Esophagus squamous epithelium (tissue), 5 donors: ENCODE measurements around the gene LPIN1. TPM values are rescaled to one million over a fixed set of nuclear protein-coding genes. Genes with fewer than 3 reads are reported as not detected.

Experiments used
- DNase-seq: peaks from one replicate; lab custom pipeline; 2025; lab: John Stamatoyannopoulos, UW
- H3K27ac ChIP-seq, 4 donors: fragments of 200-600 bp; sonication (generic); one replicate each; pipeline ENCODE4 v1.5.1; 2016 to 2019; ENCODE audit warnings: mild to moderate bottlenecking in 1 of 4
- H3K27me3 ChIP-seq, 4 donors: fragments of 200-600 bp; sonication (generic); 1 replicate in 3 of 4; 2 replicates in 1 of 4; pipeline versions ENCODE4 v1.5.1 to v1.6.0; 2017 to 2021; ENCODE audit warnings: antibody characterized with exemption in 1 of 4
- H3K36me3 ChIP-seq, 3 donors: fragments of 200-600 bp; sonication (generic); one replicate each; pipeline ENCODE4 v1.5.1; 2016 to 2019
- H3K4me1 ChIP-seq, 3 donors: fragments of 200-600 bp; sonication (generic); one replicate each; pipeline ENCODE4 v1.5.1; 2017 to 2019
- H3K4me3 ChIP-seq, 4 donors: fragments of 200-600 bp; sonication (generic); 1 replicate in 3 of 4; 2 replicates in 1 of 4; pipeline ENCODE4 v1.5.1; 2016 to 2019; ENCODE audit warnings: mild to moderate bottlenecking in 2 of 4, moderate library complexity in 1 of 4
- H3K9me3 ChIP-seq, 3 donors: fragments of 200-600 bp; sonication (generic); one replicate each; pipeline ENCODE4 v1.5.1; 2016 to 2019
- POLR2A ChIP-seq, 4 donors: fragments of 450-650 bp; IDR thresholded peaks; one replicate each; pipeline ENCODE4 v1.6.1; 2017; ENCODE audit warnings: antibody characterized with exemption in 4 of 4, mild to moderate bottlenecking in 4 of 4, moderate library complexity in 3 of 4
- WGBS, 2 donors: methylation state at CpG; one replicate each; pipeline ENCODE4 v1.1.5; 2018; 5-methylcytosine and 5-hydroxymethylcytosine counted together
- intact Hi-C: fragments of 100-400 bp; cut with DNase I; formaldehyde crosslinking; loops from one replicate; pipeline ENCODE4 v1.15.0; 2022
- total RNA-seq, 4 donors: library from RNA; depleted of rRNA; stranded (reverse); fragments of >200 nt; gene quantifications; one replicate each; pipeline ENCODE4 v1.1.0, GENCODE V29; 2016
- TF ChIP-seq, protein P1 (sequence below), 6 experiments: fragments of 450-650 bp in 4 of 6; fragments of 200-600 bp in 2 of 6; sonication (generic) in 2 of 6; IDR thresholded peaks; one replicate each; pipeline ENCODE4 v1.5.1; 2016 to 2019; ENCODE audit warnings: antibody characterized with exemption in 6 of 6, mild to moderate bottlenecking in 4 of 6, moderate library complexity in 4 of 6
- donor health status: DM: yes; HTN: yes; CAD: no.

The LPIN1 gene
- total RNA-seq, 4 donors from 2014 or later = 16.9 to 80.9 (median 39.7) TPM

DNA sequence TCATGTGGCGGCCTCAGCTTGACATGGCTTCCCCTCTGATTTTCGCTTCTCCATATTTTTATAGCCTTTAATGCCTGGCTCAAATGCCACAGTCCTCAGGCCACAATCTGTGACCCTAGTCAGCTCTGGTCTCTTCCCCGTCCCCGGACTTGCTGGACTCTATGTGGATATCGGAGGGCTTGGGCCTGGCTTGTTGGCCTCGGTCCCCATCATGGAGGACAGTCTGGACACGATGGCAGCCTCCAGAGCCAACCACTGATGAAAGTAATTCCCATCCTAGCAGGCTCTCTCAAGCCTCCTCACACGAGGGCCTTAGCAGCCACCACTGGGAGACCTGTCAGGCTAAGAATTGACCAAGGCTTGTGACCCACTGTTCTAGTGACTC lies 61.6 kb downstream of the LPIN1 start:
- peaks cover 0 to 89% (median 35%) of the 10 kb centered on the region in 3 donors for H3K36me3 ChIP-seq
- WGBS, 2 donors = 91 to 98% methylated on average over 8 of the region's 8 CpGs
- no peaks in the 10 kb centered on the region for H3K4me1 ChIP-seq
- H3K9me3 ChIP-seq = no peaks in the 10 kb centered on the region
- TF ChIP-seq, protein P1, sequence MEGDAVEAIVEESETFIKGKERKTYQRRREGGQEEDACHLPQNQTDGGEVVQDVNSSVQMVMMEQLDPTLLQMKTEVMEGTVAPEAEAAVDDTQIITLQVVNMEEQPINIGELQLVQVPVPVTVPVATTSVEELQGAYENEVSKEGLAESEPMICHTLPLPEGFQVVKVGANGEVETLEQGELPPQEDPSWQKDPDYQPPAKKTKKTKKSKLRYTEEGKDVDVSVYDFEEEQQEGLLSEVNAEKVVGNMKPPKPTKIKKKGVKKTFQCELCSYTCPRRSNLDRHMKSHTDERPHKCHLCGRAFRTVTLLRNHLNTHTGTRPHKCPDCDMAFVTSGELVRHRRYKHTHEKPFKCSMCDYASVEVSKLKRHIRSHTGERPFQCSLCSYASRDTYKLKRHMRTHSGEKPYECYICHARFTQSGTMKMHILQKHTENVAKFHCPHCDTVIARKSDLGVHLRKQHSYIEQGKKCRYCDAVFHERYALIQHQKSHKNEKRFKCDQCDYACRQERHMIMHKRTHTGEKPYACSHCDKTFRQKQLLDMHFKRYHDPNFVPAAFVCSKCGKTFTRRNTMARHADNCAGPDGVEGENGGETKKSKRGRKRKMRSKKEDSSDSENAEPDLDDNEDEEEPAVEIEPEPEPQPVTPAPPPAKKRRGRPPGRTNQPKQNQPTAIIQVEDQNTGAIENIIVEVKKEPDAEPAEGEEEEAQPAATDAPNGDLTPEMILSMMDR (IDR thresholded peaks at IDR 0.05) = no peak
- no peak for TF ChIP-seq POLR2A (IDR thresholded peaks at IDR 0.05)
- H3K4me3 ChIP-seq = no peak overlapping the region
- H3K27me3 ChIP-seq = no peaks in the 10 kb centered on the region
- no peak overlapping the region for H3K27ac ChIP-seq
- no peak for DNase-seq
- intact Hi-C loops = no loop called here

DNA sequence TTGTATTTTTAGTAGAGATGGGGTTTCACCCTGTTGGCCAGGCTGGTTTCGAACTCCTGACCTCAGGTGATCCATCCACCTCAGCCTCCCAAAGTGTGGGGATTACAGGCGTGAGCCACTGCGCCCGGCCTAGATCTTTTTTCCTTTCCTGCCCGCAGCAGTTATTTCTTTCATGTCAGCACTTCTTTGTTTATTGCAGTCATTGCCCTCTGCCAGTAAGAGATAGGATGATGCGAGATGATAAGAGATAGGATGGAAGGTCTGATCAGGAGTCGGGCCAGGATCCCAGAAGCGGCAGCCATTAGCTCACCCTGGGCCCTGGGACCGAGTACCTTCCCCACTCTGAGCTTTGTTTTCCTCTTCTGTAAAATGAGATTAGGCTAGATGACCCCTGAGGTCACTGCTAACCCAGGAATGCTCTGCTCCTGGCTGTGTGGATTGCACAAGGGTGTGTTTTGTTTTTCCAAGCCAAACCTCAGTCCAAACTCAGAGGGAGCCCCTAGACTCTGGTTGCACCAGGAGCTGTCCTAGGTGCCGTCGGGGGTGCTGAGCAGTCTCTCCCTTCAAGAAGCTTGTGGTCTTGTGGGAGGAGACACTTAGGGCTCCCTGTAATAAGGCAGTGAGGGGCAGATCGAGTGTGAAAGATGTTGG lies 63.3 kb downstream of the LPIN1 start:
- TF ChIP-seq, protein P1 (IDR thresholded peaks at IDR 0.05) = no peak
- no peak for TF ChIP-seq POLR2A (IDR thresholded peaks at IDR 0.05)
- 90 to 94% methylated on average over 10 to 12 of the region's 12 CpGs for WGBS, 2 donors
- peaks cover 0 to 81% (median 21%) of the 10 kb centered on the region in 3 donors for H3K36me3 ChIP-seq

DNA sequence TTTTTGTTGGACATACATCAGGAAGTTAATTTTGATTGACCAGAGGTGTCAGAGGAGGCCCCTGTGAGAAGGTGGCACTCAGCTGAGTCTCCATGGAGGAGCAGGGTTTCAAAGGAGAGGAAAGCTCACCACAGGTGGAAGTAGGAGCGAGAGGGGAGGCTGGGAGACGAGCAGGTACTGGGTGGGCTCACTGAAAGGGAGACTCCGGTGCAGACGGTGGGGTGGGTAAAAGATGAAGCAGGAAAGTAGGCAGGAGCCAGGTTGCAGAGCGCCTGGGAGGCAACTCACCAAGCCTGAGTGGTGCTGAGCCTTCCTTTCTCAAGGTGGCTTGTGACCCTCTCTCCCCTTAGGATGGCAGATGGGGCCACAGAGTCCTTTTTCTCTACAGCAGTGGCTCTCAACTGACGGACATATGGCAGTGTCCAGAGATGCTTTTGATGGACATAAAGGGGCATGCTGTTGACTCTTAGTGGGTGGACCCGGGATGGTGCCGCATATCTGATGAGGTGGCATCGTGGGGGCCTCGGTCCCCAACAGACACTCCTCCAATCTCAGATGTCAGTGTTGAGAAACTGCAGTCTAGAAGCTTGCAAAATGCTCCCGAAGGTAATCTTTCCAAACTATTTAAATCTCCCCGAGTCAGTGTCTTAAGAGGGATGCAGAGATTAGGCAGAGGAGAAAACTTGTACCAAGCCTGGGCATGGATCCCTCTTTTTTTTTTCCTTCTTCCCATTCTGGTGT lies 64.0 kb downstream of the LPIN1 start:
- Histone ChIP-seq H3K4me3 (no peak overlapping the region), H3K36me3 (peaks cover 0 to 81% (median 18%) of the 10 kb centered on the region in 3 donors), H3K27ac (no peak overlapping the region), H3K9me3 (no peaks in the 10 kb centered on the region), H3K4me1 (no peaks in the 10 kb centered on the region), H3K27me3 (no peaks in the 10 kb centered on the region)
- intact Hi-C loops = no loop called here
- no peak for TF ChIP-seq POLR2A (IDR thresholded peaks at IDR 0.05)
- TF ChIP-seq, protein P1 (IDR thresholded peaks at IDR 0.05) = no peak
- WGBS, 2 donors = 90 to 92% methylated on average over 10 to 12 of the region's 12 CpGs
- DNase-seq = no peak

More for the DNA sequence above, 63.3 kb downstream of the LPIN1 start:
- Histone ChIP-seq H3K4me3 (no peak overlapping the region), H3K27me3 (no peaks in the 10 kb centered on the region), H3K4me1 (no peaks in the 10 kb centered on the region), H3K9me3 (no peaks in the 10 kb centered on the region), H3K27ac (no peak overlapping the region)
- DNase-seq = no peak
- intact Hi-C loops = no loop called here

DNA sequence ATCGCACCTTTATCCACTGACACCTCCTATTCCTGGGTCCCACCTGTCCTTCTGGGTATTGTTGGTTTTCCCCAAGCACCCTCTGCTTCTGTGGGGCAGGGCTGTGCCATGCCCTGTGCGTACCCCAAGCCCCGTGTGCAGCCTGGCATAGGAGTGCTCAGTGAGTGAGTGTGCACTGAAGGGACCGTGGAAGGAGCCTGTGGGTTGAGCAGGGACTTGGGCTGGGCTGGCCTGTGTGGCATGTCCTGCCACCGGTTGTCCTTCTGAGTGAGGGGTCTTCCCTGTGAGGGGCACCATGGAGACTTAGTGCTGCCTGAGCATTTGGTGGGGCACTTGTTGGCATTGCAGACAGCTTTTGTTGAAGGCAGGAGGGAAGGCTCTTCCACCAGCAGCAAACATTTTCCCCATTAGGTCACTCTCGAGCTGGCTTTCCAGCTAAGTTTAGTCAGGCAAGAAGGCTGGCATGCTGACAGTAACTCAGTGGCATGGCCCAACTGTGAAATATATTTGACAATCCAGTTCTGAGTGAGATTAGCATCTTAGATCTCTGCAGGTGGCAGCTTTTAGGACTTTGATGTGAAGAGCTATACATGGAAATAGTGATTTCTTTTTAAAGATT lies 64.7 kb downstream of the LPIN1 start:
- no peak for TF ChIP-seq POLR2A (IDR thresholded peaks at IDR 0.05)
- TF ChIP-seq, protein P1 (IDR thresholded peaks at IDR 0.05) = no peak
- H3K9me3 ChIP-seq = no peaks in the 10 kb centered on the region
- no peak for DNase-seq
- H3K4me1 ChIP-seq = no peaks in the 10 kb centered on the region
- 73 to 92% methylated on average over 3 to 5 of the region's 6 CpGs for WGBS, 2 donors
- intact Hi-C loops = no loop called here
- peaks cover 0 to 81% (median 10%) of the 10 kb centered on the region in 3 donors for H3K36me3 ChIP-seq
- H3K27ac ChIP-seq = no peak overlapping the region
- no peak overlapping the region for H3K4me3 ChIP-seq
- no peaks in the 10 kb centered on the region for H3K27me3 ChIP-seq
